ENCODE data around the gene MEIG1.

GRCh38 chr10:14925268-14925667, 33.9 kb upstream of the MEIG1 start:
- TF ChIP-seq TAF1 (IDR thresholded peaks at IDR 0.05; ENCODE audit: low read depth, low read length) (no peak), CTCF (IDR thresholded peaks at IDR 0.05; ENCODE audit: control extremely low read depth in 1 of 3, insufficient read depth in 1 of 3, low read depth in 1 of 3, low read length in 3 of 3) (no peak), USF2 (IDR thresholded peaks at IDR 0.05; ENCODE audit: low read length) (no peak)

All from H1 (cell line).